Dedifferentiated amniotic fluid mesenchymal stem cell (primary cell): ENCODE data around the gene CNTRL.
A peak's percentile ranks its signal among the peaks of the same experiment; 100 is the strongest.
"Not testable (repeated sequence)": the region's sequence is repeated elsewhere in the genome, so short reads cannot be mapped to it uniquely, and the experiment has no call there.

Source experiments
- DNase-seq: peaks from one replicate; pipeline ENCODE4 v3.0.0-alpha.2; 2016; ENCODE audit errors: extremely low spot score

The CNTRL gene

GRCh38 chr9:121074370-121075250 lies at the start of gene CNTRL:
TSS of gene CNTRL (plus strand) at chr9:121074955. CDS start at chr9:121088327, 13,372 bp downstream.
- peak; percentile 79 for DNase-seq

- no peak for DNase-seq
Observed at GRCh38 chr9:121026260-121026691, 48.5 kb upstream of the CNTRL start.

- DNase-seq: no peak
Observed at GRCh38 chr9:121026768-121027167, 48.0 kb upstream of the CNTRL start.

GRCh38 chr9:121028285-121028684 lies 46.5 kb upstream of the CNTRL start:
- not testable (repeated sequence) for DNase-seq

- DNase-seq: no peak
Observed at GRCh38 chr9:121029469-121029868, 45.3 kb upstream of the CNTRL start.

GRCh38 chr9:121034529-121034928 lies 40.2 kb upstream of the CNTRL start:
- no peak for DNase-seq

- DNase-seq: not testable (repeated sequence)
Observed at GRCh38 chr9:121035717-121036116, 39.0 kb upstream of the CNTRL start.

GRCh38 chr9:121038362-121038761 lies 36.4 kb upstream of the CNTRL start:
- DNase-seq: no peak

- DNase-seq: no peak
Observed at GRCh38 chr9:121038804-121039203, 36.0 kb upstream of the CNTRL start.

- no peak for DNase-seq
Observed at GRCh38 chr9:121048175-121048574, 26.6 kb upstream of the CNTRL start.

GRCh38 chr9:121048618-121049017 lies 26.1 kb upstream of the CNTRL start:
- peak; percentile 27 for DNase-seq

GRCh38 chr9:121050128-121050988 lies 24.4 kb upstream of the CNTRL start, which contains the start of gene C5:
TSS of gene C5 (minus strand) at chr9:121050275. CDS start at chr9:121050246, 29 bp downstream.
- no peak for DNase-seq

- no peak for DNase-seq
Observed at GRCh38 chr9:121053544-121053943, 21.2 kb upstream of the CNTRL start.

GRCh38 chr9:121055642-121056143 lies 19.1 kb upstream of the CNTRL start:
- DNase-seq: no peak

GRCh38 chr9:121057821-121058220 lies 16.9 kb upstream of the CNTRL start:
- DNase-seq: no peak

- DNase-seq: no peak
Observed at GRCh38 chr9:121059513-121059912, 15.2 kb upstream of the CNTRL start.

- DNase-seq: peak; percentile 71
Observed at GRCh38 chr9:121059998-121060636, 14.6 kb upstream of the CNTRL start.

GRCh38 chr9:121066850-121067249 lies 7.9 kb upstream of the CNTRL start:
- DNase-seq: no peak

- no peak for DNase-seq
Observed at GRCh38 chr9:121067640-121068039, 7.1 kb upstream of the CNTRL start.

GRCh38 chr9:121069396-121069795 lies 5.4 kb upstream of the CNTRL start:
- DNase-seq: no peak

GRCh38 chr9:121071370-121071755 lies 3.4 kb upstream of the CNTRL start:
- DNase-seq: no peak
